WI38 (cell line): ENCODE results near the gene GIPC1.

Source experiments
- H3K4me3 ChIP-seq: 2 replicates; pipeline ENCODE4 v1.5.1; 2011; ENCODE audit warnings: low read depth, mild to moderate bottlenecking, control low read depth, low read length
- CTCF ChIP-seq: IDR thresholded peaks from 2 replicates; pipeline ENCODE4 v1.5.1; 2012; ENCODE audit warnings: low read depth, mild to moderate bottlenecking, control low read depth, low read length

The GIPC1 gene

DNA sequence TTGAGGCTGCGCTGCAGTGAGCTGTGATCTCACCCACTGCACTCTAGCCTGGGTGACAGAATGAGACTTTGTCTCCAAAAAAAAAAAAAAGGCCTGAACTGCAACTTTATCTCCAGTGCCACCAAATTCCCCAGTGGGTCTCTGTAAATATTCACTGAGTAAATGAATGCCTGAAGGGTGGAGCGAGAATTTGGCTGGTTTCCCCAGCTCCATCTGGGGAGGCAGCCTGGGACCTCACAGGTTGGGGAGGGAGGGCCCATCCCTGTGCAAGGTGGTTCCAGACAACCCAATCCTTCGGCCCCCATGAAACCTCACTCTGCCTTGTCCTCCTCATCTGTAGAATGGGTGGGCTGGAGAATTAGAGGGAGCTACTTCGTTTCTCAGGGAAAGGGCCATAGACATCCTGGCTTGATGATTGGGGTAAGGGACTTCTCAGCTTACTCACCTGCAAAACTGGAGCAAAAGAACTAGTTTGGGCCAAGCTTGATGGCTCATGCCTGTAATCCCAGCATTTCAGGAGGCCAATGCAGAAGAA, 67.0 kb downstream of the GIPC1 start:
- no peak overlapping the region for H3K4me3 ChIP-seq
- no peak for TF ChIP-seq CTCF
